ENCODE measurements around the gene FCER1G.

Gene FCER1G

GRCh38 chr1:161198194-161198896 lies 16.8 kb upstream of the FCER1G start:
- Histone ChIP-seq H3K27me3 (peaks cover 0 to 24% of the 10 kb centered on the region in 2 donors), H3K4me1 (peaks cover 7 to 55% (median 42%) of the 10 kb centered on the region in 4 donors), H3K9me3 (no peaks in the 10 kb centered on the region), H3K36me3 (no peaks in the 10 kb centered on the region), H3K4me3 (peak overlapping the region; percentile 32 to 46), H3K27ac (peak overlapping the region; percentile 87 to 93)
- intact Hi-C loops (cut with DNase I; ENCODE audit: low total_unique reads): no loop called here
- peak in 1 of 2 donors; percentile 75 for DNase-seq
- TF ChIP-seq, protein P1, sequence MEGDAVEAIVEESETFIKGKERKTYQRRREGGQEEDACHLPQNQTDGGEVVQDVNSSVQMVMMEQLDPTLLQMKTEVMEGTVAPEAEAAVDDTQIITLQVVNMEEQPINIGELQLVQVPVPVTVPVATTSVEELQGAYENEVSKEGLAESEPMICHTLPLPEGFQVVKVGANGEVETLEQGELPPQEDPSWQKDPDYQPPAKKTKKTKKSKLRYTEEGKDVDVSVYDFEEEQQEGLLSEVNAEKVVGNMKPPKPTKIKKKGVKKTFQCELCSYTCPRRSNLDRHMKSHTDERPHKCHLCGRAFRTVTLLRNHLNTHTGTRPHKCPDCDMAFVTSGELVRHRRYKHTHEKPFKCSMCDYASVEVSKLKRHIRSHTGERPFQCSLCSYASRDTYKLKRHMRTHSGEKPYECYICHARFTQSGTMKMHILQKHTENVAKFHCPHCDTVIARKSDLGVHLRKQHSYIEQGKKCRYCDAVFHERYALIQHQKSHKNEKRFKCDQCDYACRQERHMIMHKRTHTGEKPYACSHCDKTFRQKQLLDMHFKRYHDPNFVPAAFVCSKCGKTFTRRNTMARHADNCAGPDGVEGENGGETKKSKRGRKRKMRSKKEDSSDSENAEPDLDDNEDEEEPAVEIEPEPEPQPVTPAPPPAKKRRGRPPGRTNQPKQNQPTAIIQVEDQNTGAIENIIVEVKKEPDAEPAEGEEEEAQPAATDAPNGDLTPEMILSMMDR (IDR thresholded peaks at IDR 0.05): no peak

DNA sequence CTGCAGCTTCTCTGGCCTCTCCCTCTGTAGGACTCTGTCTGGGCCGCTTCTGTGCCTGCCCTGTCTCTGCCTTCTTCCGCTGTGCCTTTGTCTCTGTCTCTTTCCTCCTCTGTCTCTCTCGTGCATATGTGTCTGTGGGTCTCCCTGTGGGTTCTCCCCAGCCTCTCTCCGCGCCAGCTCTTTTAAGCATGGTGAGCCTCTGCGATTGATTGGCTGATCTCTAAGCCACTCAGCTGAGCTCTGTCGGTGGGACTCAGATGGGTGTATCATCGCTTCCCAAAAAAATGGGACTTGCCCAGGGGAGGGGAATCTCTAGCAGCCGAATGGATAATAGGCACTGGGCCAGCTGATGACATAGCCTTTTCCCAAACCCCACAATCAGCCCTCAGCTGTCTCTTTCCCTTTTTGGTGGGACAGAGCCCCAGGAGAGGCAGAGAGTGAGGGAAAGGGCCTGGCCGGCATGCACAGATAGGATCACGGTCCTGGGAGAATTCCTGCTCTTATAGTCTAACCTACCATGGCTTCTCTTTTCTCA lies 16.1 kb upstream of the FCER1G start, which contains the start of gene ADAMTS4:
TSS of gene ADAMTS4 (minus strand) at position 158 of the 535 bp plus-strand sequence. CDS start 427 bp downstream, outside the sequence.
- TF ChIP-seq, protein P1 (IDR thresholded peaks at IDR 0.05): no peak
- intact Hi-C loops (cut with DNase I; ENCODE audit: low total_unique reads): no loop called here
- H3K36me3 ChIP-seq: no peaks in the 10 kb centered on the region
- peak within 1 kb of the TSS; percentile 87 to 93 for H3K27ac ChIP-seq
- peaks cover 7 to 60% (median 47%) of the 10 kb centered on the region in 4 donors for H3K4me1 ChIP-seq
- H3K9me3 ChIP-seq: no peaks in the 10 kb centered on the region
- H3K4me3 ChIP-seq: peak within 1 kb of the TSS; percentile 32 to 46
- DNase-seq: peak; percentile 56 to 62
- peaks cover 0 to 24% of the 10 kb centered on the region in 2 donors for H3K27me3 ChIP-seq

DNA sequence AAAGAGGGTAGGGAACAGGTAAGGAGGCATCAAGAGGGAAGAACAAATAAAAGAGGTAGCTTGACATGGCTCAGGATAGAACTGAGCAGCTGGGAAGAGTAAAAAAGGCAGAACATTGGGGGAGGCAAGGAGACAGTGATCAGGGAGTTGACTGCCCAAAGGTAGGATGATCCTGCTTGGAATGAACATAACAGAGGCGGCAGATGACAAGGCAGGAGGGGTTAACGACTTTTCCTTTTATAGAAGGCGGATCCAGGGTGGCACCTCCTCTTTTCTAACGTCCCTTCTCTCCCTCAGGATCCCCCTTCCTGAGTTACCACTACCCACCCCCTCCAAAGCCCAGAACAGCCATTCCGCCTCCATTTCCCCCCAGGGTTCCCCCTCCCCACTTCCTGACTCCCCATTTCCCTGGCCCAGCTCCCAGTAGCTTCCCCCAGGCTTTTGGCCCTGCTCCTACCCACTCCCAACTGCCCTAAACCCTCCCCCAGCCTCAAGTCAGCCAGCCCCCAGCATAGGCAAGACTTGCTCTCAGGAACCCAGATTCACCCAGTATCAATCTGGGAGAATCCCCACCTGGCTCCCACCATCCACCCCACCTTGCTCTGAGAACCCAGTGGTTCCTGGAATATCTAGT lies 15.5 kb upstream of the FCER1G start:
- no peaks in the 10 kb centered on the region for H3K9me3 ChIP-seq
- peak overlapping the region; percentile 87 to 93 for H3K27ac ChIP-seq
- intact Hi-C loops (cut with DNase I; ENCODE audit: low total_unique reads): no loop called here
- H3K36me3 ChIP-seq: peaks cover 0 to 3% (median 0%) of the 10 kb centered on the region in 3 donors
- peaks cover 7 to 60% (median 47%) of the 10 kb centered on the region in 4 donors for H3K4me1 ChIP-seq
- DNase-seq: no peak
- peaks cover 0 to 24% of the 10 kb centered on the region in 2 donors for H3K27me3 ChIP-seq
- H3K4me3 ChIP-seq: no peak overlapping the region
- TF ChIP-seq, protein P1 (IDR thresholded peaks at IDR 0.05): no peak

DNA sequence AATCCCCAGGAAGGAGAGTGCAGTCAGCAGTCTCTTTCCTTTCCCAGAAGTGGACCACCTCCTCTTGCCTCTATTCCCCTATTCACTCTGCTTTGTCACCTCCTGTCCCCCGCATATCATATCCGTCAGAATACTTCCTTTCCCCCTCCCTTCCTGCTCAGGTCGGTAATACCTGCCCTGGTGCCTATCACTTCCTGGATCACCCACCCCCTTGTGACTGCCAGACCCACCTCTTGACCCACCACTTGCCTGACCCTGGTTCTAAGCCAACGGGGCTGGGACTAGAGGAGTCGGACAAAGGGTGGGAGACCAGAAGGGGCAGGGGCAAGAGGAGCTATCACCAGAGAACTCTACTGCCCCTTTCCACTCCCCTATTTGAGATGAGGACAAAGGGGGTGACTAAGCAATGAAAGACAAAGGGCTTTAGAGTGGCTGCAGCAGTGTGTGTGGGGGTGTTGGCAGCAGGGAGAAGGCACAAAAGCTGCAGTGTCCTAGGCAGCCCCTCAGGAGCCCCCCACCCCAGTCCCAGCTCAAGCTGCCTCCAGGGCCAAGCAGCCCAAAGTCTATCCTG lies 14.6 kb upstream of the FCER1G start:
- intact Hi-C loops (cut with DNase I; ENCODE audit: low total_unique reads): no loop called here
- Histone ChIP-seq H3K4me3 (no peak overlapping the region), H3K27me3 (peaks cover 0 to 22% of the 10 kb centered on the region in 2 donors), H3K36me3 (peaks cover 0 to 12% (median 0%) of the 10 kb centered on the region in 3 donors), H3K27ac (peak overlapping the region; percentile 87 to 93), H3K9me3 (no peaks in the 10 kb centered on the region), H3K4me1 (peaks cover 7 to 69% (median 52%) of the 10 kb centered on the region in 4 donors)
- TF ChIP-seq, protein P1 (IDR thresholded peaks at IDR 0.05): no peak
- no peak for DNase-seq

DNA sequence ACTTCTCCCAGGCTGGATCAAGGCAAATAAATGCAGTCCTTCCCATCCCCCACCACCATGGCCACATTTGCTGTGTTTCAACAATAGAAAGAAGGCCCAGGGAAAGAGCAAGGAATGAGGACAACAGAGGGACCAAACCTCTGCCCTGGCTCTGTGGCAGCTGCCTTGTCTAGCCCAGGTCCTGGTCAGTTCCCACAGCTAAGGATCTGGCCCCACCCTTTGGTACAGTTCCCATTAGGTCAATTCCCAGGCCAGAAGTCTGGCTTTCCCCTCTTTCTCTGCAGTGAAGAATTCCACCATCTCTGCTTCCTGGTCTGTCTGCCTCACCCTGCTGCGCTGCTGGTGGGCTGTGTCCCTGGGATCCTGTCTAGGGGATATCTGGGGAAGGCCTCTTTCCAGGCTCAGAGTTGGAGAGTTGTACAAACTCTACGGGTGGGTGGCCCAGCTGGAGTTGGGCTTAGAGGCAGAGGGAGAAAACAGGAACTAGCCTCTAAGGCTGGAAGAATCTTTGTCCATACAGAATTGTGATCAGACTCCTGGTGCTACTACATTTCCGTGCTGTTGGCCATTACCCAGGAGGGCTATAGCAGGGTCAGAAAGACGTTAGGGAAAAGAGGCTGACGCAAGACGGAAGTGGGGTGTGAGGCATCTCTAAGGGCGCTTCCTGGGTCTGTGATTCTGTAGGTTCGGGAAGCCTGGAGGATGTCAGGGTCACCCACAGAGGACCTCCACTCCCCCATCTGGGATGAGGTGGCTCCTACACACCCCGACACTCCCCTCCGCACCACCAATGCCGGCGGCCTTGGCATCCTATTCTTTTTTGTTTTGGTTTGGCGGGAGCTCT lies 13.9 kb upstream of the FCER1G start:
- TF ChIP-seq, protein P1 (IDR thresholded peaks at IDR 0.05): no peak
- Histone ChIP-seq H3K4me3 (peak overlapping the region; percentile 79 to 88), H3K36me3 (peaks cover 2 to 18% (median 4%) of the 10 kb centered on the region in 3 donors), H3K27me3 (peaks cover 0 to 17% of the 10 kb centered on the region in 2 donors), H3K27ac (peak overlapping the region; percentile 87 to 93), H3K4me1 (peaks cover 7 to 73% (median 52%) of the 10 kb centered on the region in 4 donors), H3K9me3 (no peaks in the 10 kb centered on the region)
- DNase-seq: peak; percentile 76 to 77
- intact Hi-C loops (cut with DNase I; ENCODE audit: low total_unique reads): no loop called here

Measured in tibial artery (tissue), 4 donors.